Measurements from ENCODE around the gene AKT1. TPM values are rescaled to one million over a fixed set of nuclear protein-coding genes. Genes with fewer than 3 reads are reported as not detected.
A peak's percentile ranks its signal among the peaks of the same experiment; 100 is the strongest.

Gene AKT1
- total and polyA plus RNA-seq, 2 of the 13 experiments (the other 11 are each of a cell fraction or from before 2014, with no cell fraction given), result 96.2 to 116 TPM

DNA sequence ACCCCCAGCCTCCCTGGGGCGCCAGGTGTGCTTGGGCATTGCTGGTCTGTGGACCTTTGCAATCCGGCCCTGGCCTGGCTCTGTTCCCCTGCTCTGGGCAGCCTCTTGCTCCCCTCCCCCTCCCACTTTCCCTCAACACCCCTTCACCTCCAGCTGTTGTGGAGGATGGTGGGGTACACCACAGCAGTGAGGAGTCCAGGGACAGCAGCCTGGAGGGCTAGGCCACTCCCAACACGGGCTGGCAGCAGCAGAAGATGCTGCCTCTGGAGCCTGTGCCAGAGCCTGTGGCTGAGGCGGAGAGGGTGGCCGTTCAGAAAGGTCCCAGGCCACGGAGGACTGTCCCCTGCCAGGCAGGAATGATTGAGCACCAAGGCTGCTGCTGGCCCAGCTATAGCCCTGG is 12.9 kb upstream of the AKT1 start (continued):
- TF ChIP-seq, protein P1, sequence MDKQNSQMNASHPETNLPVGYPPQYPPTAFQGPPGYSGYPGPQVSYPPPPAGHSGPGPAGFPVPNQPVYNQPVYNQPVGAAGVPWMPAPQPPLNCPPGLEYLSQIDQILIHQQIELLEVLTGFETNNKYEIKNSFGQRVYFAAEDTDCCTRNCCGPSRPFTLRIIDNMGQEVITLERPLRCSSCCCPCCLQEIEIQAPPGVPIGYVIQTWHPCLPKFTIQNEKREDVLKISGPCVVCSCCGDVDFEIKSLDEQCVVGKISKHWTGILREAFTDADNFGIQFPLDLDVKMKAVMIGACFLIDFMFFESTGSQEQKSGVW (CRISPR knock-in tag; IDR thresholded peaks at IDR 0.05; ENCODE audit: borderline replicate concordance), result no peak
- TF ChIP-seq, protein P2, sequence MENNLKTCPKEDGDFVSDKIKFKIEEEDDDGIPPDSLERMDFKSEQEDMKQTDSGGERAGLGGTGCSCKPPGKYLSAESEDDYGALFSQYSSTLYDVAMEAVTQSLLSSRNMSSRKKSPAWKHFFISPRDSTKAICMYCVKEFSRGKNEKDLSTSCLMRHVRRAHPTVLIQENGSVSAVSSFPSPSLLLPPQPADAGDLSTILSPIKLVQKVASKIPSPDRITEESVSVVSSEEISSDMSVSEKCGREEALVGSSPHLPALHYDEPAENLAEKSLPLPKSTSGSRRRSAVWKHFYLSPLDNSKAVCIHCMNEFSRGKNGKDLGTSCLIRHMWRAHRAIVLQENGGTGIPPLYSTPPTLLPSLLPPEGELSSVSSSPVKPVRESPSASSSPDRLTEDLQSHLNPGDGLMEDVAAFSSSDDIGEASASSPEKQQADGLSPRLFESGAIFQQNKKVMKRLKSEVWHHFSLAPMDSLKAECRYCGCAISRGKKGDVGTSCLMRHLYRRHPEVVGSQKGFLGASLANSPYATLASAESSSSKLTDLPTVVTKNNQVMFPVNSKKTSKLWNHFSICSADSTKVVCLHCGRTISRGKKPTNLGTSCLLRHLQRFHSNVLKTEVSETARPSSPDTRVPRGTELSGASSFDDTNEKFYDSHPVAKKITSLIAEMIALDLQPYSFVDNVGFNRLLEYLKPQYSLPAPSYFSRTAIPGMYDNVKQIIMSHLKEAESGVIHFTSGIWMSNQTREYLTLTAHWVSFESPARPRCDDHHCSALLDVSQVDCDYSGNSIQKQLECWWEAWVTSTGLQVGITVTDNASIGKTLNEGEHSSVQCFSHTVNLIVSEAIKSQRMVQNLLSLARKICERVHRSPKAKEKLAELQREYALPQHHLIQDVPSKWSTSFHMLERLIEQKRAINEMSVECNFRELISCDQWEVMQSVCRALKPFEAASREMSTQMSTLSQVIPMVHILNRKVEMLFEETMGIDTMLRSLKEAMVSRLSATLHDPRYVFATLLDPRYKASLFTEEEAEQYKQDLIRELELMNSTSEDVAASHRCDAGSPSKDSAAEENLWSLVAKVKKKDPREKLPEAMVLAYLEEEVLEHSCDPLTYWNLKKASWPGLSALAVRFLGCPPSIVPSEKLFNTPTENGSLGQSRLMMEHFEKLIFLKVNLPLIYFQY (CRISPR knock-in tag; IDR thresholded peaks at IDR 0.05; ENCODE audit: borderline replicate concordance), result no peak

DNA sequence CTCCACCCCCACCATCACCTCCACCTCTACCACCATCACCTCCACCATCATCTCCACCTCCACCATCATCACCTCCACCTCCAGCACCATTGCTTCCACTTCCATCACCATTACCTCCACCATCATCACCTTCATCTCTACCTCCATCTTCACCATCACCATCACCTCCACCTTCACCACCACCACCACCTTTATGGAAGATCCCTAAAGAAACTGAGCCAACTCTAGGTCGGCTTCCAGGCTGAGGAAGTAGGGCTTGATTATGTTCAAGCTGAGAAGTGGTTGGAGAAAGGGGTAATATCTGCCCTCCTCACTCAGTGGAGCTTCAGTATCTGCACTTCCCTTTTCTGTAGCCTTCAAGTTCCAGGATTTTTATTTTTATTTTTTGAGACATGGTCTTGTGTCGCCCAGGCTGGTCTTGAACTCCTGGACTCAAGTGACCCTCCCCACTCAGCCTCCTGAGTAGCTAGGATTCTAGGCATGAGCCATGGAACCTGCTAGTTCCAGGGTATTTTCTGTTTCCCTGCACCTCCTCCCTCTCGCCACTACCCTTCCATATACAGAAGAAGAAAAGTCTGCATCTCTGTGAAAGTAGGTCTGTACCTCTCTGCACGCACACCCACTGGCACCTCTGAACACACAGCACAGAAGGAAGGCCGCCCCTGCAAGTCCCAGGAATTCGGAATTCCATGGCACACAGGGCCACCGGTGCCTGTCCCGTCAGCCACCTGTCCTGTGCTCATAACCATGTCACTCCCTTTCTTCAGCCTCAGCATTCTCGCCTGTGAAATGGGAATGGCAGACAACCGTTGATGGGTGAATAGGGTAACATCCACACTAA is 11.3 kb upstream of the AKT1 start:
- Histone ChIP-seq H4K20me1 (ENCODE audit: insufficient read depth, low read length) (peaks cover 7% of the 10 kb centered on the region; the same call in 1 of the 2 replicates), H3K36me3 (replicated peaks in 1 of 2; ENCODE audit: control insufficient read depth in 1 of 2, insufficient read depth in 2 of 2, low read length in 2 of 2) (no peaks in the 10 kb centered on the region), H3K4me3 (replicated peaks in 1 of 3; ENCODE audit: insufficient read depth in 1 of 3, low read depth in 2 of 3, low read length in 3 of 3) (no peak overlapping the region), H2AFZ (ENCODE audit: low read length) (no peak overlapping the region), H3K4me1 (ENCODE audit: insufficient read depth, low read length) (peaks cover 26% of the 10 kb centered on the region), H3K9ac (ENCODE audit: insufficient read depth, low read depth, low read length) (no peak overlapping the region), H3K4me2 (ENCODE audit: low read depth, low read length) (no peak overlapping the region), H3K27me3 (ENCODE audit: control insufficient read depth in 1 of 2, insufficient read depth in 2 of 2, low read length in 2 of 2) (no peaks in the 10 kb centered on the region), H3K9me3 (ENCODE audit: low read length) (no peaks in the 10 kb centered on the region), H3K27ac (ENCODE audit: extremely low read length, insufficient read depth, low read length) (no peak overlapping the region), H3K79me2 (ENCODE audit: insufficient read depth, low read length) (no peaks in the 10 kb centered on the region)
- CTCF ChIA-PET (ENCODE audit: low intra/inter-chr PET ratio, low total read pairs), result no interaction called here
- DNase-seq (ENCODE audit: low spot score) (no peak), FAIRE-seq (no peak), ATAC-seq (no peak)
- POLR2A ChIA-PET, result no interaction called here
- no TSS peak for BruUV-seq (replicated peaks)
- intact Hi-C loops (cut with micrococcal nuclease; ENCODE audit: unreplicated experiment), result no loop called here
- peak; percentile 18; the same call in 1 of the 2 replicates for TF ChIP-seq ZMYM3 (CRISPR knock-in tag; IDR thresholded peaks at IDR 0.05)
- TF ChIP-seq NFATC3 (CRISPR knock-in tag; IDR thresholded peaks at IDR 0.05), result no peak
- TF ChIP-seq ZKSCAN5 (CRISPR knock-in tag; IDR thresholded peaks at IDR 0.05), result peak; percentile 90
- no peak for TF ChIP-seq MTA1 (CRISPR knock-in tag; IDR thresholded peaks at IDR 0.05; ENCODE audit: borderline replicate concordance)
- TF ChIP-seq ZNF629 (CRISPR knock-in tag; conservative IDR thresholded peaks at IDR 0.05), result peak; percentile 81
- in situ Hi-C loops (cut with HindIII; ENCODE audit: extremely low pct_ligation_motif_present, low pct_unique_long_range_greater_than_20kb), result no loop called here
- WGBS (ENCODE audit: low lambda C conversion rate), result 33% methylated on average over 6 of the region's 10 CpGs
